MCF 10A (cell line): ENCODE data around the gene PGAM2. TPM values are rescaled to one million over a fixed set of nuclear protein-coding genes. Genes with fewer than 3 reads are reported as not detected.
A peak's percentile ranks its signal among the peaks of the same experiment; 100 is the strongest.

Experiments
- BruUV-seq: library from RNA; stranded (reverse); fragments of 400-500 nt; replicated peaks from 2 replicates; lab custom pipeline; 2021; lab: Mats Ljungman, UMichigan
- CTCF ChIA-PET: fragments of 300-600 bp; sonication (Branson Sonifier 250); formaldehyde crosslinking; extraction: SDS; loops from one replicate; lab custom pipeline; 2021; ENCODE audit warnings: antibody characterized with exemption, inconsistent platforms; lab: Yijun Ruan, JAX
- POLR2A ChIA-PET: fragments of 300-600, 350-650 bp; sonication (Branson Sonifier 250); formaldehyde crosslinking; extraction: SDS; loops from one replicate; lab custom pipeline; 2020; ENCODE audit warnings: antibody characterized with exemption, inconsistent platforms; lab: Yijun Ruan, JAX
- DNase-seq: peaks from one replicate; pipeline ENCODE4 v3.0.0-alpha.2; 2018; ENCODE audit not compliant: unreplicated experiment
- H3K27ac Mint-ChIP-seq: one replicate; pipeline ENCODE4 v1.8.0; 2022; ENCODE audit warnings: mild to moderate bottlenecking, low read depth, mixed read lengths; ENCODE audit not compliant: unreplicated experiment
- H3K27me3 Mint-ChIP-seq: one replicate; pipeline ENCODE4 v1.8.0; 2022; ENCODE audit warnings: mixed read lengths; ENCODE audit not compliant: insufficient read depth, unreplicated experiment
- H3K36me3 Mint-ChIP-seq: one replicate; pipeline ENCODE4 v1.8.0; 2022; ENCODE audit warnings: mild to moderate bottlenecking, moderate library complexity, mixed read lengths; ENCODE audit not compliant: insufficient read depth, unreplicated experiment
- H3K4me1 Mint-ChIP-seq: one replicate; pipeline ENCODE4 v1.8.0; 2022; ENCODE audit warnings: mixed read lengths; ENCODE audit not compliant: insufficient read depth, unreplicated experiment
- H3K4me3 Mint-ChIP-seq: one replicate; pipeline ENCODE4 v1.8.0; 2022; ENCODE audit warnings: mild to moderate bottlenecking, moderate library complexity, mixed read lengths; ENCODE audit not compliant: unreplicated experiment
- H3K9me3 Mint-ChIP-seq: one replicate; pipeline ENCODE4 v1.8.0; 2022; ENCODE audit warnings: mixed read lengths; ENCODE audit not compliant: unreplicated experiment
- intact Hi-C: fragments of 100-400 bp; cut with micrococcal nuclease; formaldehyde crosslinking; loops from 2 replicates; pipeline ENCODE4 v1.14.1; 2022
- total RNA-seq: library from RNA; stranded (reverse); gene quantifications from 2 replicates; pipeline ENCODE4 v1.2.3, GENCODE V29; 2022
- TF ChIP-seq, protein P1 (sequence below): fragments of 200-600 bp; IDR thresholded peaks from one replicate; pipeline ENCODE4 v1.8.0; 2022; ENCODE audit warnings: antibody characterized with exemption, mild to moderate bottlenecking; ENCODE audit not compliant: unreplicated experiment

Gene PGAM2
- total RNA-seq, 1 experiment from 2014 or later, result not detected

DNA sequence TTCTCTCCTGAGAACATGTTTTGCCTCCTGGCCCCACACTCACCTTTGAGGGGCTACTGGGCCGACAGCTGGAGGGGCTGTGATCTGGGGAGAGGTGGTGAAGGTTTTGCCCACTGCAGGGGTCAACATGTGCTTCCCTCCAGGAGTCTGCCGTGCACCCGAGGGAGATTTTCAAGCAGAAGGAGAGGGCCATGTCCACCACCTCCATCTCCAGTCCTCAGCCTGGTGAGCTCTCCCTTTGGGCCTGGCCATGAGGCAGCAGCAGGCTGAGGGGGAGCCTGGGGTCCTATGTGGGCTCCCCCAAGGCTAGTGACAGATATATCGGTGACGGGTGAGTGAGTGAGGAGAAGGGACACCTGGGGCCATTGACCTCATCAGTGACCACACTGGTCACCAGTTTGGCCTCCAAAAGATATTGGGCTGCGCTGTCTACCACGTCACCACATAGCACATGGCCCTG, 6.6 kb downstream of the PGAM2 start:
- no peaks in the 10 kb centered on the region for H3K27me3 Mint-ChIP-seq
- H3K9me3 Mint-ChIP-seq, result no peaks in the 10 kb centered on the region
- DNase-seq, result no peak
- no peak overlapping the region for H3K27ac Mint-ChIP-seq
- ChIA-PET CTCF (interaction anchor here (0.9 kb wide), 1 partner anchor 13 kb away, joined by 3 read pairs; no protein-coding TSS in a partner anchor), POLR2A (interaction anchor here (0.7 to 4.6 kb wide), 6 partner anchors 9 to 164 kb away, joined by 3 to 13 read pairs (median 6); partner anchors contain the start of gene DBNL)
- BruUV-seq, result no TSS peak
- TF ChIP-seq, protein P1, sequence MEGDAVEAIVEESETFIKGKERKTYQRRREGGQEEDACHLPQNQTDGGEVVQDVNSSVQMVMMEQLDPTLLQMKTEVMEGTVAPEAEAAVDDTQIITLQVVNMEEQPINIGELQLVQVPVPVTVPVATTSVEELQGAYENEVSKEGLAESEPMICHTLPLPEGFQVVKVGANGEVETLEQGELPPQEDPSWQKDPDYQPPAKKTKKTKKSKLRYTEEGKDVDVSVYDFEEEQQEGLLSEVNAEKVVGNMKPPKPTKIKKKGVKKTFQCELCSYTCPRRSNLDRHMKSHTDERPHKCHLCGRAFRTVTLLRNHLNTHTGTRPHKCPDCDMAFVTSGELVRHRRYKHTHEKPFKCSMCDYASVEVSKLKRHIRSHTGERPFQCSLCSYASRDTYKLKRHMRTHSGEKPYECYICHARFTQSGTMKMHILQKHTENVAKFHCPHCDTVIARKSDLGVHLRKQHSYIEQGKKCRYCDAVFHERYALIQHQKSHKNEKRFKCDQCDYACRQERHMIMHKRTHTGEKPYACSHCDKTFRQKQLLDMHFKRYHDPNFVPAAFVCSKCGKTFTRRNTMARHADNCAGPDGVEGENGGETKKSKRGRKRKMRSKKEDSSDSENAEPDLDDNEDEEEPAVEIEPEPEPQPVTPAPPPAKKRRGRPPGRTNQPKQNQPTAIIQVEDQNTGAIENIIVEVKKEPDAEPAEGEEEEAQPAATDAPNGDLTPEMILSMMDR, result no peak
- H3K4me3 Mint-ChIP-seq, result no peak overlapping the region
- H3K4me1 Mint-ChIP-seq, result peaks cover 11% of the 10 kb centered on the region
- intact Hi-C loops, result no loop called here
- H3K36me3 Mint-ChIP-seq, result peaks cover 51% of the 10 kb centered on the region

DNA sequence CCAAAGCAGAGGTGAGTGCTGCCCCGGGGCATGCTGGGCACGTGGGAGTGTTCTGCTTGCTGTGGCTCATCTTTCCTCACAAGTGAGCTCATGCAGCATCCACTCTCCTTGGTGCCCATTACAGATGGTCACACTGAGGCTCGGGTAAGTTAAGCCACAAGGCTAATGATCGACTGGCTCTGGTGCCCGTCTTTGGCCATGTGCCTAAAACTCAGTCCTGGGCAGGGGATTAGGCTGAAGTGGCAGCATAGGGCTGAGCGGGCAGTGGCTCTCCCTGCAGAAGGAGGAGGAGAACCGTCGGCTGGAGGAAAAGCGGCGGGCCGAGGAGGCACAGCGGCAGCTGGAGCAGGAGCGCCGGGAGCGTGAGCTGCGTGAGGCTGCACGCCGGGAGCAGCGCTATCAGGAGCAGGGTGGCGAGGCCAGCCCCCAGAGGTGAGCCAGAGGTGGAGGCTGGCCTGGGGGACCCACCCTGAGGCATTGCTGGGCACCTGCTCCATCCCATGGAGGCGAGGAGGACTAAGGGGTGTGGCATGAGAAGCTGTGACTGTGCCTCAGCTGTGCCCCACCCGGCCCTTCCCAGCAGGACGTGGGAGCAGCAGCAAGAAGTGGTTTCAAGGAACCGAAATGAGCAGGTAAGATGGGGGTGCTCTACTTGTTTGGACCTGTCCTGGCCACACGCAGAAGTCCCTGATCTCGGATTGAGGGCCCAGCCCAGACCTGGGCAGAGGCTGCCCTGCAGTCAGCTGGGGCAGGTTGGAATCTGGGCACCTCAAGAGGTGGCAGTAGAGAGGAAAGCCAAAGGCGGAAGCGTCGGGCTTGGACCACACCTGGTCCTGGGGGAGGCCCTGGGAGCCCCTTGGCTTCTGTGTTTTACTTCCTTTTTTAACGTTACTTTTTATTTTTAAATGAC, 7.3 kb downstream of the PGAM2 start:
- Mint-ChIP-seq H3K4me1 (peaks cover 11% of the 10 kb centered on the region), H3K9me3 (no peaks in the 10 kb centered on the region), H3K36me3 (peaks cover 53% of the 10 kb centered on the region), H3K27me3 (no peaks in the 10 kb centered on the region), H3K4me3 (no peak overlapping the region), H3K27ac (peak overlapping the region; percentile 64)
- intact Hi-C loops, result no loop called here
- ChIA-PET POLR2A (interaction anchor here (0.7 to 4.6 kb wide), 6 partner anchors 10 to 165 kb away, joined by 3 to 13 read pairs (median 6); partner anchors contain the start of gene DBNL), CTCF (interaction anchor here (0.6 to 0.9 kb wide), 2 partner anchors 13 to 68 kb away, joined by 3 read pairs; no protein-coding TSS in a partner anchor)
- TF ChIP-seq, protein P1, result no peak
- no TSS peak for BruUV-seq
- DNase-seq, result no peak

DNA sequence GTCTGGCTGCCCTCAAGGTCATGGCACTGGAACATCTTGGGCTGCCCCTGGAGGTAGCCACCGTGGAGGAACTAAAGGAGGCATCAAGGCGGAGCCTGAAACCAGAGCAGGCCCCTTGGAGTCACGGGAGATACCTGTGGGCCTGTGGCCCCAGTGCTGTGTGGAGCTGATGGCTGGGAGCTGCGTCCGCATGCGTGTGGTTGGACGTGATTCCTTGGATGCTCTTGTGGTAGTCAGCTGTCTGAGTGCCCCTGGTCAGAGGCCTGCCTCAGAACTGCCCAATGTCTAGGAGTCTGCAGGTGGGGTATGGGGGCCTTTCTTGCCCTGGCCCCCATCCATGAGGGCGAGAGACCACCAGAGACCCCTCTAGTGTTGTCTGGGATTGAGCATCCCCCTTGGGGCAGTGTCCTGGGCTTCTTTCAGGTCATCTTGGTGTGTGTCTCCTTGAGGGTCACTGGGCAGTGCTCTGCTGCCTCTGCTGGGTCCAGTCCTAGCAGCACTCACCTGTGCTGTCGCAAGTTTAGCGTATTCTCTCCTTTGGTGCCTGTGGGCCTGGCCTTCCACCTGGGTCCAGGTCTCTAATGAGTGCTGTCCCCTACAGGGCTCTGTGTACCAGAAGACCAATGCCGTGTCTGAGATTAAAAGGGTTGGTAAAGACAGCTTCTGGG, 8.1 kb downstream of the PGAM2 start:
- DNase-seq, result no peak
- peaks cover 60% of the 10 kb centered on the region for H3K36me3 Mint-ChIP-seq
- peaks cover 11% of the 10 kb centered on the region for H3K4me1 Mint-ChIP-seq
- H3K4me3 Mint-ChIP-seq, result no peak overlapping the region
- intact Hi-C loops, result no loop called here
- H3K9me3 Mint-ChIP-seq, result no peaks in the 10 kb centered on the region
- ChIA-PET CTCF (no interaction called here), POLR2A (interaction anchor here (1.3 to 4.6 kb wide), 5 partner anchors 9 to 14 kb away, joined by 3 to 13 read pairs (median 7); partner anchors contain the start of gene DBNL)
- BruUV-seq, result no TSS peak
- H3K27ac Mint-ChIP-seq, result peak overlapping the region; percentile 64
- TF ChIP-seq, protein P1, result no peak
- H3K27me3 Mint-ChIP-seq, result no peaks in the 10 kb centered on the region
